HG03060 (cell line): Measurements from ENCODE around the gene CDK10.

Experiments
- ATAC-seq: cut with Tn5 transposase; IDR thresholded peaks from one replicate; pipeline ENCODE4 v1.9.1; 2021; ENCODE audit warnings: low read depth, moderate number of reproducible peaks; ENCODE audit not compliant: unreplicated experiment

CDK10 gene

DNA sequence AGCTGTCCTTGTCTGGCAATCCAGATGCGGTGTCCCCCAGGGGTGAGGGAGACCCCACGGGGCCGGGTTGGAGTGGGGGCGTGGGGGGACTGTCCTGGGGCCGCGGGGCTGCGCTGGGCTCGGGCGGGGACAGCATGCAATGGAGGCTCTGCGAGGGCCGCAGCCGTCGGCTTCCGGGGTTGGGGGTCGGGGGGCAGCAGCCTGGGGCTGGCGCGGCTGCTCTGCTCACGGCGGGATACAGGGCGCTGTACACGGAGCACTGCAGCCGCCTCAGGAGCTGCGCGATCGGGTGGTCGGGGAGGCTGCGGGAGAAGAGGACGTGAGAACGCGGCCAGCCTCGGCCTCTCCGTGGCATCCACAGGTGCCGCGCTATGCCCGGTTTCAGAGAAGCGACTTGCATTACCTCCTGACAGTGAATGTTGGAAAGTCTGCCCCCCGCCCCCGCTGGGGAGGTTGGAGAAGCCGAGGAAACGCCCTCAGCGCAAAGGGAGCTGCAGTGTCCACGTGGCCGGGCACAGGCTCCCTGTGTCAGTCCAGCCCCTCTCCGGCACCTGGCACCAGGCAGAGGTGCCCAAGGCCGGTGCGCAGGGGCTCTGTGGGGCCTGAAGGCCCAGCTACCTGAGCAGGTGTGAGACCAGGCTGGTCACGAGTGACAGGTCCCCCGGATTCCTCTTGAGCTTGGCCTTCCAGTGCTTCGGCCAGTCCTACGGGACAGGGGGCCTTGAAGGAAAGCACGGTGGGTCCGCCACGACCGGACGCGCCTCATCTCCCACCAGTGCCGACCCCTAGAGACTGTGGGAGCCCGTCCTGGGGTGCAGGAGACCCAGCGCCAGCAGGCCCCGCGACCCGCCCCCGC lies 24.4 kb downstream of the CDK10 start:
- no peak for ATAC-seq

DNA sequence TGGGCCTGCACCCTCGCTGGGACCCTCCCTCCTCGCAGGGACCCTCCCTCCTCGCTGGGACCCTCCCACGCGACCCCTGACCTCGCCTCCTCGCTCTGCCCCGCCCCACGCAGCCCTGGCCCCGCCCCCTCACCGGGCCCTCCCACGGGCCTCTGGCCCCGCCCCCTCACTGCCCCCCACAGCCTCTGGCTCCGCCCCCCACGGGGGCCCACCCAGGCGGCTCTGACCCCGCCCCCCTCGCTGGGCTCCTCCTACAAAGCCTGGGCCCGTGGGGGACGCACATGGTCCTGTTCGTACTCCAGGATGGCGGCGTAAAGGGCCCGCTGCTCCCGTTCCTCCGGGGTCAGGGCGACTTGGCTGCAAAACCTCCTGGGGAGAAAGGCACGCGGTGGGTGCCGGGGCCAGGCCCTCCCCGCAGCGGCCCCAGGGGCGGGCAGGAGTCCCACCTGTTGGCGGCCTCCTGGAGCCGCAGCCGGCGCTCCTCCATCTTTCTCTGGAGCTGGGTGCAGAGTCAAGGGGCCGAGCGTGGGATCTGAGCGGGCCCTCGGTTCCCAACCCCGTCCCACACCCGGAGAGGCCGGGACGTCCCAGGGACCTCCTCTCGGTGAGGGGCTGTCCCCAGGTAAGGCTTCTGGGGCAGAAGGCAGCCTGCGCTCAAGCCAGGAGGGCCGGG lies 25.2 kb downstream of the CDK10 start:
- no peak for ATAC-seq

DNA sequence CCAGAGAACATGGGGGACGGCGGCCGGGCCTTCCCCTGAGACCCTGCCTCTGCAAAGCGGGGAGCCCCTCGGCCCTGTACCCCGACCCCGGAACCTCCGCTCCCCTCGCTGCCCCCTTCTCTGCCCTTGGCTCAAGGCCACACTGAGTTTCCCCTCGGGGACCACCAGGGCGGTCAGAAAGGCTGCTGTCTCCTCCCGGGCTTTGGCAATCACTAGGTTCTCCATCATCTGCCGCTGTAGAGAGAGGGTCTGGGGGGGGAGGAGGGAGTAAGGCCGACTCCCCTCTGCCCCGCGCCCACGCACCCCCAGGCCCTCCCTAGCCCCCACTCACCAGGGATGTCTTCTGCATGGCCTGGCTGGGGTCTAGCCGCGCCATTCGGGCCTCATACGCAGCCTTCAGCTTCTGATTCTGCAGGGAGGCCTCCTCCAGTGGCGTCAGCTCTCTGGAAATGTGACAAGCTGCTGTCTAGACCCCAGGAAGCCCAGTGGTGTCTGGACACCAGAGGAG lies 25.8 kb downstream of the CDK10 start:
- no peak for ATAC-seq

DNA sequence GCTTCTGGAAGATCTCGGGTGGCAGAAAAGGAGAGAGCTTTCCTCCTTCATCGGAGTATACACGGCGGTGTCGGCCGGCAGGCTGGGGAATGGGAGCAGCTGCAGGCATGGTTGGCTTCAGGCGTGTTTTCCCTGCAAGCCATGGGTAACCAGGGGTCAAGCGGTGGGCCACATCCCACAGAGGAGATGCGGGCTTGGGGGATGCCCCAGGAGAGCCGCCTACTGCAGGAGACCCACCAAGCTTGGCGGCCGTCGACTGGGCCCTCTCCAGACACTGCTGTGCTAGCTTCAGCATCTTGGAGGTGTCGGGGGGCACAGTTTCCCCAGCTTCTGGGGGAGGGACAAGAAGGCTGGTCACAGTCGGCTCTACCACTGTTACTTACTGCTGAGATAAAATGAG lies 30.0 kb downstream of the CDK10 start:
- no peak for ATAC-seq

DNA sequence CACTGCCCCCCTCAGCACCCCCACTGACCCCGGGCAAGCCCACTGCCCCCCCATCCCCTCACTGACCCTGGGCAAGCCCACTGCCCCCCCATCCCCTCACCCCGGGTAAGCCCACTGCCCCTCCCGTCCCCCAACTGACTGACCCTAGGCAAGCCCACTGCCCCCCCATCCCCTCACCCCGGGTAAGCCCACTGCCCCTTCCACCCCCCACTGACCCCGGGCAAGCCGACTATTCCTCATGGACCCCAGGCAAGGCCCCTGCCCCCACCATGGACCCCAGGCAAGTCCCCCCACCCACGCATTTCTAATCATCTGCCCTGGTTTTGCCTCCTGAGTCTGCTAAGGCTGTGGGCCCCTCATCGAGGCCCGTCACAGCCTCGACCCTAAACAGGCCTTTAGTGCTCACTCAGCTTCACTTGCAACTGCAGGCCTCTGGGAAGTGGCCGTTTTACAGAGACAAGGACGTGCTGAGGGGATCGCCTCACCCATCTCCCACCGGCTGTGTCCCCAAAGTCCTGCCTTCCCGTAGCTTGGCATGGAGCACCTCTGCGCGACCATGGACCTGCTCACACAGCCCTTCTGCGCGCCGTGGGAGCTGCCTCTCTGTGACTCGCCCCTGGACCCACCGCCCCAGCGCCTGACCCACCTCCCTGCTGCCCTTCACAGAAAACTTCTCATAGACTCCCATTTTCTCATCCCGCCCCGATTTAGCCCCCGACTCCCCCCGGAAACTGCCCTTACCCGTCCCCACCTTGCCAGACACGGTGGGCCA lies 30.6 kb downstream of the CDK10 start:
- ATAC-seq = no peak

DNA sequence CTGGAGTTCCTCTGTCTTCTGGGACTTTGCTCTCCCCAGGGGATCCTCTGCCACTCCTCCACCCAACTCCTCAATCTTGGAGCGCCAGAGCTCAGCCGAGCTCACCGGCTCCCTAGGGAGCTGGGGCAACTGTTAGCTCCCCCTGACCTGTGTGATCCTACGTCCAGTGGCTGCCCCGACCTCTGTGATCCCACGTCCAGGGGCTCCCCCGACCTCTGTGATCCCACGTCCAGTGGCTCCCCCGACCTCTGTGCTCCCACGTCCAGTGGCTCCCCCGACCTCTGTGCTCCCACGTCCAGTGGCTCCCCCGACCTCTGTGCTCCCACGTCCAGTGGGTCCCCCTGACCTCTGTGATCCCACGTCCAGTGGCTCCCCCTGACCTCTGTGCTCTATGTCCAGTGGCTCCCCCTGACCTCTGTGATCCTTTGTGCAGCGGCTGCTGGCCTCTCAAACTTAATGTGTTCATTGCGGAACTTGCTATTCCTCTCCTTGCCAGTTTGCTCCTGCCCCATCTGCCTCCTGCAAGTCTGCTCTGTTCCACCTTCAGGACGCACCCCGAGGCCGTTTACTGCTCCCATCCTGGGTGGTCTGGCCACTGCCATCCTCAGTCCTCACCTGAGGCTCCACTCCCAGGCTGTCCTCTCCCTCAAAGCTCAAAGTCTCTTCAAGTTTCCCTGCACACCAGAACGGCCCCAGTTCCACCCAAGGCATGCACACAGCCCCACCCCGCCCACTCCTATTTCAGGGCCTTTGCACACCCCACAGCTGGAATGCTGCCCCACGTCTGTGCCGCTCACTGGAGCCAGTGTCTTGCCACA lies 31.4 kb downstream of the CDK10 start:
- no peak for ATAC-seq

DNA sequence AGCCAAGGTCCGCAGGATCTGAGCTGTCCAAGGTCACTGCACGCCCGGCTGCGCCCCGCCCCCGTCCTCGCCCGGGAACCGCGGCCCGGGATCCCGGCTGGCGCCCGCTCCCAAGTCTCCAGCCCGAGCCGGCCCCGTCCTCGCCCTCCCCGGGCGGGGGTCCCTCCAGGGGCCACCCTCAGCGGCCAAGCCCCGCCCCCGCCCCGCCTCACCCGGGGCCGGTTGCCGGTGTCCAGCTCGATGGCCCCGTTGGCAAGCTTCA lies 34.0 kb downstream of the CDK10 start:
- ATAC-seq = no peak

DNA sequence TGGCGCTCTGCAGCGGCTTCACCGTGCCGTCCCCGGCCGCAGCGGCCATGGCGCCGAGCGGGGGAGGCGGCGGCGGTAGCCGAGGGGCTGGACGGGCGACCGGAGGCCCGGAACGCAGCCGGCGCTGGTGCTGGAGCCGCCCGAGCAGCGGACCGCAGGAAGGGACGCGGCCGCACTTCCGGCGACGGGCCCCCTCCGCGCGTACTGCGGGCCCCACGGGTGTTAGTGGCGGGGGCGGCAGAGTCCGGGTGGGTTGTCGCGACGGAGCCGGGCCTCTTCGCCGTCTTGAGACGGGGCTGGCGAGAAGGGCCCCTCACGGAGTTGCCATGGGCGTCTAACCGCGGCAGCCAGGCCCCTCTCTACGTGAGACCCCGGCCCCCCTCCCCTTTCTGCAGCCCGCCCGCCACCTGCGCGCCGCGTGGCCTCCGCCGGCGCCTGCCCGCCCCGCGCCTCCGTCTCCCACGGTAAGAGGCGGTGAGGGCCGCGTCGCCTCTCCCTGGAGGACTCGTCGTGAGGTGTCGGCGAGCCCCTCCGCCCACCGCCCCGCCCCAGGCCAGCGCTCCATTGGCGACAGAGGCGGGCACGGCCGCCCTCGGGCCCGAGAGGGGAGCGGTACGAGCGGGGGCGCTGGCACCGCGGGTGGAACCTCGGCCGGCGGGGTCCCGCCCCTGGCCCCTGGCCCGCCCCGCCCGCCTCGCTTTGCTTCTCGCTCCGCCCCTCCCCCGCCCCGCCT lies 34.5 kb downstream of the CDK10 start, which contains the start of the genes VPS9D1 and ZNF276:
VPS9D1 (minus strand) TSS at position 86 of the 733 bp plus-strand sequence; CDS start at position 49, 37 bp downstream.
ZNF276 (plus strand) TSS at position 725 of the 733 bp plus-strand sequence. CDS start 104 bp downstream, outside the sequence.
- ATAC-seq = no peak

DNA sequence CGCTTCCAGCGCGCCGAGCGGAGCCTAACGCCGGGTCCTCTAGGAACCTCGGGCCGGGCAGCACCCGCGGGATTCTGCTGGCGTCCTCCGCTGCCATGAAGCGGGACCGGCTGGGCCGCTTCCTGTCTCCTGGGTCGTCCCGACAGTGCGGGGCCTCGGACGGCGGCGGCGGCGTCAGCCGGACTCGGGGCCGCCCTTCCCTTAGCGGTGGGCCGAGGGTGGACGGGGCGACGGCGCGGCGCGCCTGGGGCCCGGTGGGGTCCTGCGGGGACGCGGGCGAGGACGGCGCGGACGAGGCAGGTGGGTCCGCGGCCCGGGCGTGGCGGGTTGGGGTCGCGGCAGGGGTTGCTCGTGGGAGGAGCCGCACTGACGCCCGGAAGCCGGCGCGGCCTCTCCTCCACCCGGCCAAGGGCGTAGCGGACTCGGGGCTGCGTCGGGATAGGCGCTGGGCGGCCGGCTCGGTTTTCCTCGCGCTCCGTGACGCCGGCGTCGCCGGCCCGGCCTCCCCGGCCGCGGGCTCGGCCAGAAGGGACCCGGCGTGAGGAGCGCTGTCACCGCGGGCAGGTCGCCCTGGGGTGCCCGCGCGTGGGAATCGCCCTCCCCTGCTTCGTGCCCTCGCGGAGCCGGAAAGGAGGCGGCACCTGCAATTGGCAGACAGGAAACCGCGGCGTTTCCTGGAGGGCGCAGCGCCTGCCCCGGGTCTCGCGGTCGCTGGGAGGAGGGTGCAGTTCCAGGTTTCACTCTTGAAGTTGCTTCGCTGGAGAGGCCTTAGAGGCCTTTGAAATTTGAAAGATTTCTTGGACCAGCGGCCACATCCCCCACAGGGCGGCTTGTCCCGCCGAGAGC lies 35.3 kb downstream of the CDK10 start:
- no peak for ATAC-seq

DNA sequence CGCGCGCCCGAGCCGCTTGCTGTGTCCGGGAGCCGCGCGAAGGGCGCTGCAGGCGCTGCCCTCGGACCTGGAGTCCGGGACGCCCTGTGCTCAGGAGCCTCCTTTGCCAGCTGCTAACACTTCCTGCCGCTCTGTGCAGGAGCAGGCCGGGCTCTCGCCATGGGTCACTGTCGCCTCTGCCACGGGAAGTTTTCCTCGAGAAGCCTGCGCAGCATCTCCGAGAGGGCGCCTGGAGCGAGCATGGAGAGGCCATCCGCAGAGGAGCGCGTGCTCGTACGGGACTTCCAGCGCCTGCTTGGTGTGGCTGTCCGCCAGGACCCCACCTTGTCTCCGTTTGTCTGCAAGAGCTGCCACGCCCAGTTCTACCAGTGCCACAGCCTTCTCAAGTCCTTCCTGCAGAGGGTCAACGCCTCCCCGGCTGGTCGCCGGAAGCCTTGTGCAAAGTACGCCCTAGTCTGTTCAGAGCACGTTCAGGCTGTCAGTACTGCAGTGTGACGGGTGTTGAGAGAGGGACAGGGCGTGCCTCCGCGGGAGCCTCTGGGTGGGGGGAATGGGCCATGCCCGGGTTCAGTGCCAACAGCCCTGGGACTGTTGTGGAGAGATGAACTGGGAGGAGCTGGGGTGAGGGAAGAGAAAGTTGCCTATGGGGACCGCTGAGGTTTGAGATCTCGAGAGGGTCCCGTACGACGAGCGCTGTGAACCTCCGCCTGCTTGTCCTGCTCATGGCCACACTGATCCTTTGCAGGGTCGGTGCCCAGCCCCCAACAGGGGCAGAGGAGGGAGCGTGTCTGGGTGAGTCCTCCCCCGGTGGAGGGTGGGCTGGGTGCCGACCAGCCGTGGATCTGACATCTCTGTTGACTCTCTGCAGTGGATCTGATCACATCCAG lies 36.1 kb downstream of the CDK10 start:
- ATAC-seq = no peak

DNA sequence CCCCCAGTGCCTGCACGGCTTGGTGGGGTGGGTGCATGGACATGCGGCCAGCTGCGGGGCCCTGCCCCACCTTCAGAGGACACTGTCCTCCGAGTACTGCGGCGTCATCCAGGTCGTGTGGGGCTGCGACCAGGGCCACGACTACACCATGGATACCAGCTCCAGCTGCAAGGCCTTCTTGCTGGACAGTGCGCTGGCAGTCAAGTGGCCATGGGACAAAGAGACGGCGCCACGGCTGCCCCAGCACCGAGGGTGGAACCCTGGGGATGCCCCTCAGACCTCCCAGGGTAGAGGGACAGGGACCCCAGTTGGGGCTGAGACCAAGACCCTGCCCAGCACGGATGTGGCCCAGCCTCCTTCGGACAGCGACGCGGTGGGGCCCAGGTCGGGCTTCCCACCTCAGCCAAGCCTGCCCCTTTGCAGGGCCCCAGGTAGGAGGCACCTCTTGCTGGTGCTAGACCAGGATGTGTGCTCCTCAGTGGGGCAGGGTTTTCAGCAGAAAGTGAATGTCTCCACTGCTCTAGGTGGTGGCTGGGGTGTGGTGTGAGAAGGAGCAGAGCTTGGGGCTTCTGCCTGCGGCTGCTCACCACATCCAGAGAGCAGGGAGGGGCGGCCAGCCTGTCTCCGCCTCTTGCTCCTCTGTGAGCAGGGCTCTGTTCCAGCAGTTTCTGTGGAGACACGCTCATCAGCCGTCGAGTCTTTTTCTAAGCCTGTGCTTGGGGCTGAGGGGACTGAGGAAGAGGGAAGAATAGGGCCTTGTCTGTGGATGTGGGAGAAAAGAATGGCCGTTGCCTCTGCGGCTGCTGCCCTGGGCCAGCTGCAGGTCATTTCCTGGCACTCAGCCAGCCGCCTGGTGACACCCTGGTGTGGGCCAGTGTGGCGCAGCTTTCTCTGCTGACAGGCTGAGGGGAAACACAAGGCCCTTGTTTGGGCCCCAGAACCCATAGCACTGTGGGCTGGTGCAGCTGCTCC lies 37.1 kb downstream of the CDK10 start:
- no peak for ATAC-seq

DNA sequence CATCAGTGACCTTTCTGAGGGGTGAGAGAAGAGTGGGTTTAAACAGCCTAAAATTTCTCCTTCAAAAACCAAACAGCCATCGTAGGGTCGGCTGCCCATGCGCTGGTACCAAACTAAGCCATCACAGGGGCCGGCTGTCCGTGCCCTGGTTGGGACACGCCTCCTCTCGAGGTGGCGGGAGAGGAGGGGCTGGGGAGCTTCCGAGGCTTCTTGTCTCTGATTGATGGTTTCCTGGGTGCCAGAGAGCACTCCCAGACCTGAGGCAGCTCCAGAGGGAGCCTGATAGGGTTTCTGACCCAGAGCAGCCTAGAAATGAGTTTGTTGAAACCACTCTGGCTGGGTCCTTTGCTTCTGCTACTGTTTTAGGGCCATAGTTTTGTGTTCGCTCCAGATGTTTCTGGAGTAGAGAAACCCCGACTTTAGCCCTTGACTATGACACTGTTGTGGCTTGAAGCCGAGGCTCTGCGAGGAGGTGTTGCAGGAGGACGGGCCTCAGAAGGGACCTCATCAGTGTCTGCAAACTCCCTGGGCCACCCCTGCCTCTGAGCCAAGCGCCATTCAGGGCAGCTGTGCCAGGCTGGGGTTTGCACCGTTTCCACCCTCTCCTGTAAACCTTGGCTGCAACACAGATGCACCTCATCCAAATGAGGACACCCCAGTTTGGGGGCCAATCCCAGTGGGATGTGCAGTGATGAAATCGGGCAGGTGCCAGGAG lies 41.1 kb downstream of the CDK10 start:
- no peak for ATAC-seq

DNA sequence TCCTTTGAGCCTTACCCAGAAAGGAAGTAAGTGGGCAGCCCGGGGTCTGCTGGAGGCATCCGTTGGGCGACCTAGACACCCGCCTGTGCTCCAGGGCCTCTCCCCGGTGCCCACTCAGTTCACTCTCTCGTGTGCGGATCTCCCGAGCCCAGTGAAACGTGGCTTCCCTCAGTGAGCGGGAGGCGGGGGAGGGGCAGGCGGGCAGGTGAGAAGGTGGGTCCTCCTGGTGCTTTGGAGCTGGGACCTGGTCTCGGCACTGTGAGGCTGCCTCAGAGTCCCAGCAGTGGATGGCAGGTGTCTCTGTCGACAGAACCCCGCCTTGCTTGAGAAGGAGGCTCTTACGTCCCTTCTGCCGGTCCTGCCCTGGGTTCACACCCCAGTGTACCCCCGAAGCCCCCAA lies 42.8 kb downstream of the CDK10 start:
- ATAC-seq = no peak

DNA sequence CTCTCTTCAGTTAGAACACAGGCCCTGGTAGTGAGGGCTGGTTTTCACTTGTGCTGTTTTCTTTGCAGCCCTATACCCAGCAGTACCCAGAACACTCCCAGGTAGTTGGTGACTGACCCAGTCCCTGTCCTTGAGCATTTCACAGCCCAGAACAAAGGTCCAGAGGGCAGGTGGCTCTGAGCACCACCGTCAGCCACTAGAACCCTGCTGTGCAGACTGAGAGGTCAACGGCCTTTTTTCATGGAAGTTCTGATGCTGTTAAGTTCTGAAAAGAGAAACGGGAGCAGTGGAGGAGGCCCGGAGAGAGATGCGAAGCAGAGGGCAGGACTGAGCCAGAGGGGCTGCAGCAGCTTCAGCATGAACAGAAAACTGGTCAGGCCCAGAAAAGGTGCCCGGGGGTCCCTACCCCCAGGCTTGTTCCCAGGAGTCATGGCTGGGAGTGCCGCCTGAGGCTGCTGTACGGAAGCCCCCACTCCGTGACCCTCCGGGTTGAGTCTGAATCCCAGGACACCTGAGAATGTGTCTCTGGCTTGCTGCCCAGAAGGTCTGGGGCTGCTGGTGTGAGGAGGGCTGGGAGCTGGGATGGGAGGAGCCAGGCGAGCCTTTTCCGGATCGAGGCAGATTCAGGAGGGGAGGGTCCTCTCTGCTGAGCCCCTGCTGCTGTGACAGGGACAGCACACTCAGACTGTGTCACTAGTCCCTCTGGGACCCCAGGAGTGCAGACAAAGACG lies 43.5 kb downstream of the CDK10 start:
- no peak for ATAC-seq

DNA sequence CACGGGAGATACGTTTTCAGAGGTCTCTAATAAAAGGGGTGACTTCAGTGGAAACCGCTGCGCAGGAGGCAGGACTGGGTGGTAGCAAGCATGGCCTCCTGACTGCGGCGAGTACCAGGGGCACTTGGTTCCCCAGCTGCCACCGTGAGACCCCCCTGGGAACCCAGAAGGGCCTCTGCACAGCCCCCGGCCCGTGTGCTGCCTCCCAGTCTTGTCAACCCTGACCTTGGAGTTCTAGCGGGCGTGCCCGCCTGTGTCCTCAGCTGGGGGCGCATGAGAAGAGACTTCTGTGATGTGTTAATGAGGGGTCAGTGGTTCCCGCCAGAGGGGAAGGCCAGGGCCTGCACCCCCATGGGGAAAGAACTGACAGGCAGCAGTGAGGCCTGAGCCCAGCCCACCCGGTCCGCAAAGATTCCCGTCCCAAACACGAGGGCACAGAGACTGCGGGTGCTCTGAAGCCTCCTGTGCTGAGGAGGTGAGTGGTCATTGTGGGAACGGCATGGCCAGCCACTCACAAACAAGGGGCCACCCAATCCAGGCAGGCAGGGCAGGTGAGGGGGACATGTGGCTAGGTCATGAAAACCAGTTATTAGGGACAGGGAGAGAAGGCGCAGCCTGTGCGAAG lies 44.2 kb downstream of the CDK10 start:
- ATAC-seq = no peak
